Iris pigment epithelial cell (primary cell): ENCODE measurements around the gene DYNLRB2.

Experiments
- DNase-seq: peaks from one replicate; pipeline ENCODE4 v3.0.0-alpha.2; 2011; ENCODE audit warnings: low read depth

The DYNLRB2 gene

GRCh38 chr16:80599466-80599865, 58.7 kb downstream of the DYNLRB2 start:
- peak; percentile 18 for DNase-seq
